NAMALWA (cell line): ENCODE results near the gene GRIK5.
"Not testable (repeated sequence)": the region's sequence is repeated elsewhere in the genome, so short reads cannot be mapped to it uniquely, and the experiment has no call there.

ENCODE experiments used
- DNase-seq: peaks from one replicate; pipeline ENCODE4 v3.0.0-alpha.2; 2015; ENCODE audit warnings: low spot score

The GRIK5 gene

DNA sequence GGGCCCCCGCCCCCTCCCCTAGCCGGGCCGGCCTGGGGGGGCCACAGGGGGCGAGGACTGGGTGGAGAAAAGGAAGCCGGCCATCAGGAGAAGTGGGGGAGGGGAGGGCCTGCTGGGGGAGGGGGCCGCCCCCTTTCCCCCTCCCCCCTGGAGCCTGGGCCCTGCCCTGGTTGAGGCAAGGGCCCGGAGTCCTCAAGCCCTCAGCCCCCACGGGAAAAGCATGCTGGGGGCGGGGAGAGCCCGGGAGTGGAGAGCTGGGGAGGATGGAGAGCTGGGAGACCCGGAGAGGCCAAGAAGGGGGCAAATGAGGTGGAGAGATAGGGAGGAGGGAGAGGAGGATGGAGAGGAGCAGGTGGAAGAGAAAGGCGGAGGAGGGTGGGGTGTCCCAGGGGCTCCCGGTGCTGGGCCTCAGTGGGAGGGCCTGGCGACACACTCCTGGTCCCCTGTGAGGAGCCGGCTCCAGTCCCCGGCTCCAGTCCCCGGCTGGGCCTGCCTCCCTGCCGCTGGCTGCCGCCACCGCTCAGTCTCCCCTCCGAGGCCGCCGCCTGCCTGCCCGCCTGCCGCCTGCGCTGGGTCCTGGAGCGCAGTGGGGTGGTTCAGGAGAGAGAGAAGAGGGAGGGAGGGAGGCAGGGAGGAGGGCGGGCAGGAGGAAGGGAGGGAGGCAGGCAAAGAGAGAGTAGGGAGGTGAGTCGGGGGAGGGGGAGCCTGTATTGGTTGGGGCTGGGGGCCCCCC is at the start of gene GRIK5:
Gene GRIK5 (minus strand): TSS at position 588 of the 733 bp plus-strand sequence. CDS start 4,436 bp downstream, outside the sequence.
- no peak for DNase-seq

- no peak for DNase-seq
Observed at GRCh38 chr19:42117076-42117475, 47.1 kb upstream of the GRIK5 start.

DNA sequence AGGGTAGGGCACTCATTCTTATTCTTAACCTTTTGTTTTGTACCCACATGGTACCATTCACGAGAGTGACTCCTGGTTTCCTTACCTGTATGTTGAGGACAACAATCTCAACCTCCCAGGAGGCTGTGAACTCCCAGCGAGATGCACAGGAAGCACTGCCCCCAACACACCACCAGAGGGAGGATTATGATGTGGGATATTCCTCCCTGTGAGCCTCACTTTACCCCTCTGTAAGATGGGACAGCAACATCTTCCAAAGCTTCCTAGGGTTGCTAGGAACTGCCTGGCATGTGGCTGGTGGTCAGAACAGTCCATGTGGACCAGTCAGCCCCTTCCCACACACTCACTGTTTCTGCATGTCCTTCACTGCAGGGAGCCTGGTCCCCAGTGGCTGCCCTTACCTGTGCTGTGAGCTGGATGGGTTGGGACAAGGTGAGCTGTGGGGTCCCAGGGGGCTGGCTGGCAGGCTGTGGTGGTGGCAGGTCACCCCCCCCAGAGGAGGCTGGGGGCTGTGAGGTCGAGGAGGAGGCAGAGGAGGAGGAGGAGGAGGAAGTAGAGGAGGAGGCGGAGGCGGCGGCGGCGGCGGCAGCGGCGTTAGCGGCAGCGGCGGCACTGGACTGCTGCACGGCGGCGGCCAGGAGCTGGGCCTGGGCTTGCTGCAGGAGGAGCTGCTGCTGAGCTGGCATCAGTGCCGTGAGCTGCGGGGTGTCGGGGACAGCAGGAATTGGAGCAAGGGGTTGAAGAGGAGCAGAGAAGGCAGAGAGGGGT is 46.5 kb upstream of the GRIK5 start:
- DNase-seq, result peak; percentile 42

DNA sequence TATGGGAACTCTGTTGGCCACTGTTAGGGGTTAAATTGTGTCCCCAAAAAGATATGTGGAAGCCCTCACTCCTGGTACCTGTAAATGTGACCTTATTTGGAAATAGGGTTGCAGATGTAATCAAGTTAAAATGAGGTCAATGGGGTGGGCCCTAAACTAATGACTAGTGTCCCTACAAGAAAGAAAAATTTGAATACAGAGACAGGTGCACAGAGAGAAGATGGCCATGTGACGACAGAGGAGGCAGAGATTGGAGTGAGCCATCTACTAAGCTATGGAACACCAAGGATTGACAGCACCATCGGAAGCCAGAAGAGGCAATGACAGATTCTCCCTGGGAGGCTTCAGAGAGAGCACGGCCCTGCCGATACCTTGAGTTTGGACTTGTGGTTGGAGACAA is 45.7 kb upstream of the GRIK5 start:
- peak; percentile 48 for DNase-seq

DNA sequence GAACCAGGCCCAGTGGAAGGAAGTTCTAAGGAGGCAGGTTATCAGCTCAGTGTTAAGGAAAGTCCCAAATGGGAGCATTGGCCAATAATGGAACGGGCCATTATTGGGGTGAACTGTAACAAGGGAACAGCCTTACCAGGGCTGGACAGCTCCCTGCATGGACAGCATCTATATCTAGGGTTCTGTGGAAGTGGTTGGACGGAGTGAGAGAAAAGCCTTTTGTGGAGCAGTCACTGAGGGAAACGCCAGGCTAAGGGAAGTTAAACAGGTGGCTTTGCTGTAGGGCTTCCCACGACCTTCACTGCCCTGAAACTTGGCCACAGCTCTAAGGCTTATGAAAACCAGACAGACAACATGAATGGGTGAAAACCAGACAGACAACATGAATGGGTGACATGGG is 45.2 kb upstream of the GRIK5 start:
- peak; percentile 48 for DNase-seq

GRCh38 chr19:42114412-42114811 is 44.4 kb upstream of the GRIK5 start:
- peak; percentile 94 for DNase-seq

GRCh38 chr19:42113641-42114348 is 43.8 kb upstream of the GRIK5 start:
- peak; percentile 93 for DNase-seq

DNA sequence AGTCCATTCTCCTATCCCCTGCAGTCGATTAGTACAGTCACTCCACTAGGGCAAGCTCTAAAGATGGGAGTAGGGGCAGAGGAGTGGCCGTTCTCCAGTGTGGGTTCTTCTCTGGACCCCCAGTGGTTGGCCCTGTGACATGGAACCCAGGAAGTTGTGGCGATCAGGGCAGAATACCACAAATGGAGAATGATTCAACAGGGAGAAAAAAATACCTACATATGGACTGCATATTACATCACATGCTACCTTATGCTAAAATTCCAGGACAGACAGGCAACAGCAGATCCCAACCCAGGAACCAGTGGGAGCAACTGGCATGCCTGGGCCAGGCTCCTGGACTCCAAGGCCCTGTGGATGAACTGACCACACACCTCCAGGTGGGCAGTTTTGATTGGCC is 41.8 kb upstream of the GRIK5 start:
- DNase-seq, result no peak

GRCh38 chr19:42111384-42111783 is 41.4 kb upstream of the GRIK5 start:
- DNase-seq, result no peak

DNA sequence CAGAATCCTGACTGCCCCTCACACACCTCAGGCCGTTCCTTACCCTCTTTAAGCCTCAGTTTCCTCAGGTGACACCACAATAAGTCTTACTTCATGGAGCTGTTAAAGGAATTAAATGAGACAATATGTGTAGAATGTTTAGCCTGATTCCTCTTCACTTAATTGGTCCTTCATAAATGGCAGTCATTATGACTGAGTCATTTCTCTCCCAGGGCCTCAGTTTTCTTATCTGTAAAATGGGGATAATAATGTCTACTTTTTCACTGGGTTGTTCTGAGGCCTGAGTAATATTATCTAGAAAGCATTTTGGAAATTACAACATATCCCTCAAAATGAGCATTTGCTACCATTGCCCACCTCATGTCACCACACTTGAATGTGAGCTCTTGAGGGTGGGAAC is 40.7 kb upstream of the GRIK5 start:
- DNase-seq, result no peak

DNA sequence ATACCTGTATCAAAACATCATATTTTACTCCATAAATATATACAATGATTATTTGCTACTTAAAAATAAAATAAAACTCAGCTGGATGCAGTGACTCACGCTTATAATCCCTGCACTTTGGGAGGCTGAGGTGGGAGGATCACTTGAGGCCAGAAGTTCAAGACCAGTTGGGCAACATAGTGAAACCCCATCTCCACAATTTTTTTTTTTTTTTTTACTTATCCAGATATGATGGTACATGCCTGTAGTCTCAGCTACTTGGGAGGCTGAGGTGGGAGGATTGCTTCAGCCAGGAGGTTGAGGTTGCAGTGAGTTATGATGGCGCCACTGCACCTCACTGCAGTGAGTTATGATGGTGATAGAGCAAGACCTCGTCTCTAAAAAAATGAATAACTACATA is 39.9 kb upstream of the GRIK5 start:
- DNase-seq, result no peak

GRCh38 chr19:42108527-42109389 is 38.8 kb upstream of the GRIK5 start:
- peak; percentile 95 for DNase-seq

GRCh38 chr19:42105368-42105767 is 35.4 kb upstream of the GRIK5 start:
- DNase-seq, result no peak

GRCh38 chr19:42102877-42103276 is 32.9 kb upstream of the GRIK5 start:
- DNase-seq, result no peak

DNA sequence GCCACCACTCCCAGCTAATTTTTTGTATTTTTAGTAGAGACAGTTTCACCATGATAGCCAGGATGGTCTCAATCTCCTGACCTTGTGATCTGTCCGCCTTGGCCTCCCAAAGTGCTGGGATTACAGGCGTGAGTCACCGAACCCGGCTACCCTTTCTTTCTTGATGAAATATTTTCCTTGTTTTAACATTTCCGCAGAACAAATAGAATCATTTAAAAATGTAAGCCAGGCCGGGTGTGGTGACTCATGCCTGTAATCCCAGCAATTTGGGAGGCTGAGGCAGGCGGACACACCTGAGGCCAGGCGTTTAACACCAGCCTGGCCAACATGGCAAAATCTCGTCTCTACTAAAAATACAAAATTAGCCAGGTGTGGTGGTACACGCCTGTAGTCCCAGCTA is 30.2 kb upstream of the GRIK5 start:
- DNase-seq, result not testable (repeated sequence)

GRCh38 chr19:42099336-42099925 is 29.4 kb upstream of the GRIK5 start:
- no peak for DNase-seq

GRCh38 chr19:42098781-42099180 is 28.8 kb upstream of the GRIK5 start:
- DNase-seq, result no peak

- DNase-seq, result no peak
Observed at GRCh38 chr19:42097461-42097860, 27.5 kb upstream of the GRIK5 start.

DNA sequence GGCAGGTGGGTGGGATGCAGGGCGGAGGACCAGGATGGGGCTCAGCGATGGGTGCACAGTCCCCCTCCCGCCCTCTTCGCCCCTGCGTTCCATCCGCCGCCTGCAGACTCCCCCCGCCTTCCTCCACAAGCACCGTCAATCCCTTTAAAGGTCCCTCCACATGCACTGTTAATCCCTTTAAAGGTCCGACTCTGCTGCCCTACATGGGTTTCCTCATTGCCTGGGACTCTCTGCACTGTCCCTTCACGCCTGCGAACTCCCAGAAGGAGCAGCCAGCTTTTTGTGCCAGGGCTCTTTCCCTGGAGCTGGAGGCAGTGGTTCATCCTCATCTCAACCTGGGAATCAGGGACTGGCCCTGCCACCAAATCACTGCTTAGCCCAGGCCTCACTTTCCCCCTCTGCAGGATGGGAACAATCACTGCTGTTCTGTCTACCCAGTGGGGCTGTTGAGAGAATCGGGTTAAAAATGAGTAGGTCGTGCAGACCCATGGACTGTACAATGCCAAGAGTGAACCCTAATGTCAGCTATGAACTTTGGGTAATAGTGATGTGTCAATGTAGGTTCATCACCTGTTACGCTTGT is 26.3 kb upstream of the GRIK5 start:
- no peak for DNase-seq

DNA sequence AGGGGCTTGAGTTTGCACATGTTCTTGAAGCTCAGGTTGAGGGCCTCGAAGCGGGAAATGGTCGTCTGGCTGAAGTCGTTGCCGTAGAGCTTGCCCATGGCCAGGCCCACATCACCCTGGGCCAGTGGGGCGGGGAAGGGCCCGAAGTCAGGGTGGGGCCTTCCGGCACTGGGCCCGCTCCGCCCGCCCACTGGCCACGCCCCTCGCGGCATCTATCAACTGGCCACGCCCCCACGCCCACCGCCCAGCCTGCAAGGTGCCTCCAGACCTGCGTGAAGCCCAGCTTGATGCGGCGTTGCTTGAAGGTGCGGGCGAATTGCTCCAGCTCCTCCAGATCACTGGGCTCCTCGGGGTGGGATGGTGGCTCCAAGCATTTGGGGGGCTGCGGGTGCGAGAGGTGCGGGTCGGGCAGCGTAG is 25.8 kb upstream of the GRIK5 start:
- no peak for DNase-seq
